NCI-H345 (cell line): Measurements from ENCODE around the gene KLHL30.
"Not testable (repeated sequence)": the region's sequence is repeated elsewhere in the genome, so short reads cannot be mapped to it uniquely, and the experiment has no call there.

Source experiments
- DNase-seq: peaks from one replicate; lab custom pipeline; 2025; lab: John Stamatoyannopoulos, UW

KLHL30 gene

DNA sequence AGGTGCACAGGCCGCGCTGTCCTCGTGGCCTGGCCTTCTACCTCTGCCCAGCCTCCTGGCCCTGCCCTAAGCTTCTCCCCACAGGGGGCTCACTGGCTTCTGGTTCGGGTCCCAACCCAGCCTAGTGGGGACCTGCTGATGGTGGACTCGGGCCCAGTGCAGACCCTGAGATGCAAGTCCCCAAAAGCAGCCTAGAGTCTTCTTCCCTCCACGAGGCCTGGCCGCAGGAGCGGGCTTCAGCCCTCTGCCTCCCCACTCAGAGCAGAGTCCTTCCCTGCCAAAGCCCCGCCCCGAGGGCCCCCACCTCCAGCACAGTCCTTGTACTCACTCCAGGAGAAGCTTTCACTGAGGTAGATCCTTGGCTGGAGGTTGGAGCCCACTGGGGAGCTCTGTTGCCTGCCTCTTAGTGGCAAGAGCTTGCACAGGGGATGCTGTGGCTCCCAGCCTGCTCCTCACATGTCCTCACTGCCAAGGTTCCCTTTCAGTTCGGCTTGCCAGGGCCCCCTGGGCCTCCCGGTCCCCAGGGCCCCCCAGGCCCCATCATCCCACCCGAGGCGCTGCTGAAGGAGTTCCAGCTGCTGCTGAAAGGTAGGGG is 23.9 kb downstream of the KLHL30 start:
- DNase-seq, result no peak

DNA sequence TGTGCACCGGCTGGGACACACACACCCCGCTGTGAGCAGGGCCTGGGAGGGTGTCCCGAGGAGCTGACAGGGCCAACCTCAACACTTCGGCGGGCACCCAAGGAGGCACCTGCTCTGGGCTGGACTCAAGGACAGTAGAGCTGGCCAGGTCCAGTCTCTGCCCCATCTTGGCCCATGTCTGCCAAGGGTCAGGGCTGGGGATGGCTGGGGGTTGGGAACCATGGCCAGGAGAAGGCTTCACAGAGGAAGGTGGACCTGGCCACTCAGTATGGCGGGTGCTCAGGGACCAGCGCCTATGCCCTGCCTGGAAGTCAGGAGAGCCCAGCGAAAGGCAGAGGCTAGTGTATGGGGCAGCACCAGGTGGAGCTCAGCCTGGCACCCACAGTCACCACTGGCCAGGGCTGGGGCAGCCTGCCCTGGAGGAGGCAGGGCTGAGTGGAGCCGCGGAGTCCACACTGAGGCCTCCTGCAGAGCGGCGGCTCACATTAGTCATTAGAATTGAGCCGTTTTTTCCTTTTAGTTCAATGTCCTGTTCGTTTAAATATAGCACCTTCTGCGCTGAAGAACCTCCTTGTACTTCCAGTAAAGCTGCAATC is 24.5 kb downstream of the KLHL30 start:
- DNase-seq, result no peak

DNA sequence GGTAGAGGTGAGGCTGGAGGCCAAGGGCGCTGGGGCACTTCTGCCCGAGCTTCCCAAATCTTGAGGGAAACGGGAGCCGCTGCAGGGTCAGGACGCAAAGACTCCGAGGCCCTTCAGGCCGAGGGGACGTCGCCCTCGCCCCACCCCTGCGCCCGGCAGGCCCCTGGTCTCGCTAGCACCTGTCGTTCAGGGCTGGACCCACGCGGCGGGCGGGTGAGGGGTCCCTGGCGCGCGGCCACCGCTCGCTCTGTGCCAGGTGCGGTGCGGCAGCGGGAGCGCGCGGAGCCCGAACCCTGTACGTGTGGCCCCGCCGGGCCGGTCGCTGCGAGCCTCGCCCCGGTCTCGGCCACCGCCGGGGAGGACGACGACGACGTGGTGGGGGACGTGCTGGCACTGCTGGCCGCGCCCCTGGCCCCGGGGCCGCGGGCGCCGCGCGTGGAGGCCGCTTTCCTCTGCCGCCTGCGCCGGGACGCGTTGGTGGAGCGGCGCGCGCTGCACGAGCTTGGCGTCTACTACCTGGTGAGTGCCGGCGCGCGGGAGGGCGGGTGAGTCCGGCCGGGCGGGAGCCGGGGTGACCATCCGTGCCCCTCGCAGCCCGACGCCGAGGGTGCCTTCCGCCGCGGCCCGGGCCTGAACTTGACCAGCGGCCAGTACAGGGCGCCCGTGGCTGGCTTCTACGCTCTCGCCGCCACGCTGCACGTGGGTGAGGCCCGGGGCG is 25.2 kb downstream of the KLHL30 start:
- DNase-seq, result no peak

DNA sequence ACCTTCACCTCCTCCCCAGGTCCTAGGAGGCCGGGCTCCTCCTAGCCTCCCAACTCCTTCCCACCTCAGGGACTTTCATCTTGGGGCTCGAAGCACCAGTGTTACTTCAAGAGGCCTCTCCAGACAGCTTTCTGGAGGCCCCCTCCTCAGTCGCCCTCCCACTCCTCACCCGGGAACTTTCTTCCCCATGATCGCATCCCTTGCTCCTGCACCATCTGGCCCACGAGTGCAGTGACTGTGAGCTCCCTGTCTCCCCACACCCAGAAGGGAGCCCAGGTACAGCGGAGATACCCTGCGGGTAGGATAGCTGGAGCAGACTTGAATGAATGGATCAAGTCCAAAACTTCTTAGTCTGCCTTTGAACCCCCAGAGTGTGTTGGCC is 26.4 kb downstream of the KLHL30 start:
- no peak for DNase-seq

DNA sequence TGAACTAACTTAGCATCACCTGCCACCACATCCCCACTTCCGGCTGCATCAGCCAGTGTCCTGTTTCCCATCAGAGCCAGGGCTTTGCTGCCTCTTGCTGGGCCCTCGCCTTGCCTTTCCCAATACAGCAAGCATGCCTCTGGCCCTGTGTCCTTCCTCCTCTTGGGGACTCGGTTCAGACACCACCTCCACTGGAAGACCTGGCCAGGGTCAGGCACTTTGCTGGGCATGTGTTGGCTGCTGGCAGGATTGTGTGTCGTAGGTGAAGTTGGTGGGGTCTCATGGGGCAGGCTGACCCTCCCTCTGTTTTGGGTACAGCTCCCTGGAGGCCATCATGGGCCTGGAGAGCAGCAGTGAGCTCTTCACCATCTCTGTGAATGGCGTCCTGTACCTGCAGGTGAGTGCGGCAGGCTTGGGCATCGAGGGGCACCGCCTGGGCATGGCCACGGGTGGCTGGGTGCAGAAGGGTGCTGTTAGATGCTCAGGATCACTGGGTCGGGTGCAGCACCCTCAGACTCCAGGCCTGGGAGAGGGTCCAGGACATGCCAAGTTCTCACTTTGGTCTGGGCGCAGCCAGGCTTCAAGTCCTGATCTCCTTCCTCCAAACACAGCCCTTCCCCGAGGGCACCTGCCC is 26.9 kb downstream of the KLHL30 start:
- no peak for DNase-seq

DNA sequence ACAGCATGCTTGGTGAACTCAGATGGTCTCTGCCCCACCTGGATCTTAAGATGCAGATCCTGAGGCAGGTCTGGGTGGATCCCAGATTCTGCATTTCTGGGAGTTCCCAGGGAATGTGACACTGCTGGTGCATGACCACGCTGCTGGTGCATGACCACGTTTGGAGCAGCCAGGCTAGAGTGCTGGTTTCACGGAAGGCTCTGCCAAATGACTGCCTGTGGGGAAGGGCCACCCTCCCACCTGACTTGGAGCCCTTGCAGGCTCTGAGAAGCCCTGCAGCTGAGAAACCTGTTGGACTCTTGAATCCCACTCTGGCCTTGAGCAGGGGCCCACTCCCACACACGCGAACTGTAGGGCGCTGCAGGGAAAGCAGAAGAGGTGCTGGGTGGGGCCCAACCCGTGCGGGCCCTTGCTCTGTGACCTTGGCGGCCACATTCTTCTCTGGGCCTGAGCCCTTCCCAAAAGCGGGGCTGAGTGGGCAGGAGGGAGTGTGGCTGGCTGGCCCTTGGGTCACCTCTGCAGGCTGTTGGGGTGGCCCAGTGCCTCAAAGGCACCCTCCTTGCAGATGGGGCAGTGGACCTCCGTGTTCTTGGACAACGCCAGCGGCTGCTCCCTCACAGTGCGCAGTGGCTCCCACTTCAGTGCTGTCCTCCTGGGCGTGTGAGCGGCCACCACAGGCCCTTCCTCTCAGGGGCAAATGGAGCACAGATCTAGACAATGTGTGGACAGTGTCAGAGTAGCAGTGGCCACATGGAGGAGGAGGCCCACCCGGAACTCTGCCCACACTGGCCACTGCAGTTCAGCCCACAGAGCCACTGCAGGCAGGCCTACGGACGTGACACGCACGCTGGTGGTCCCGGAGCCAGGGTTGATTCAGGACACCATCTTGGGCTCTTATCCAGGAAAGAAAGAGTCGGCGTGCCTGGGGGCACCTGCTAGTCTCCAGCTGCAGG is 28.2 kb downstream of the KLHL30 start:
- no peak for DNase-seq

DNA sequence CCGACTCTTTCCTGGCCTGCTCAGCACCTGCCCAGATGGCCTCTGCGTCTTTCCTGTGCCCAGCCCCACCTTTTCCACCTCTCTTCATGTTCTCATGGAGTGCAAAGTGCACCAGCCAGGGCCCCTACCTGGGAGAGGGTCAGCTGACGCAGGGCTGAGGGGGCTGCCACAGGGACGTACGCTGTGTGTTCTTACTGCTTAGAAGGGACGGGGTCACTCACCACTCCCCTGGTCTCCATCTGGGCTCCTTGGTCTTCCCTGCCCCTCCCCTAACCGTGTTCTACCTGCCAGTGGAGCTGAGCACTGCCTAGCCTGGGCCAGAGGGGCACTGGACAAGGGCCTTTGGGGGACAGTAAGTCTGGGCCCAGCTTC is 28.9 kb downstream of the KLHL30 start:
- no peak for DNase-seq

DNA sequence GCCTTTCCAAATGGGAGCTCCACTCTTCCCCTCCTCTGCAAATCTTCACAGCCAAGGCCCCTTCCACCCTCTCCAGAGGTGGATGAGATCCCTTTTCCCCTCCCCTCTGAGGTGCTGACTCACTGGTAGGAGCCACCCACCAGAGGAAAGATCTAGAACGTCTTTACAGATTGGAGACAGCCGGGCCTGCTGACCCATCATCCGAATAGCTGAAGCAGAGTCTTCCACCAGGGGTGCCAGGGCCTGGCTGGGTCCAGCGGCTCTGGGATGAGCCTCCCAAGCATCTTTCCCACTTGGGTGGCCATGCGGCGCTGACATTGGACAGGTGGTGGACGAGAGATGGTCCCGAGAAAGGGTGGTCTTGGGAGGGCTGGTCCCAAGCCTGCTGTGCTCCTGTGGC is 29.3 kb downstream of the KLHL30 start:
- no peak for DNase-seq

DNA sequence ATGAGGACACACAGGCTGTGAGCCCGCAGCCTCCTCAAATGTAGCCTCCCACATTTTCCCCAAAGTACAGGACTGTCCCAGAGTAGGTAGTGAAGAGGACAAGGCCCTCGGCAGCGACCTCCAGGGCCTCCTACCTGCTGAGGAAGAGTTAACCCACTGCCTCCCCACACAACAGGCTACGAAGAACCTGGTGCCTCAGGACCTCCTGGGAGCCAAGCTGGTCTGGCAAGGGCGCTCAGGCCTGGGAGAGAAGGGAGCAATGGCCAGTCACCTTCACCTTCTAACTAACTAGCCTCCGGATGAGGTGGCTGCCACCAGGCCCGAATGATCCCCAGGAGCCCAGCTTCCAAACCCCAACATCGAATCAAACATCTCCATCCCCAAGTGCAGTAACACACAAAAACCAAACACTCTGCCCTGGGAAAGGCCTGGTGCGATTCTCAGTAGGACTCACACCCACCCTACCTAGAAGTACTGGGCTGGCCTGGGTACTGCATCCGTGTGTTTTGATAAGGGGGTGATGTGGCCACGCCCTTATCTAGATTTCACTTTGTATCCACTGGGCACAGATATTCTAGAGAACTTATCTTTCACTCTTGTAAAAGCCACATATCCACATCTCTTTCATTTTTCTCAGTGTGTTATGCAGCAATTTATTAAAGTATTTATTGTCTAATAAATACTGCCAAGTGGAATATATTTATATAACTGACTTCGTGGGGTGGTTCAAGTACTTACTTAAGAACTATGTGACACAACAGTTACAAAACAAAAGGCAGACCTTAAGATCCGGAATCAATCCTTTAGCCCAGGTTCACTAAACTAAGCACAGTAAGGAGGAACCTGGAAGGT is 30.0 kb downstream of the KLHL30 start:
- DNase-seq, result no peak

DNA sequence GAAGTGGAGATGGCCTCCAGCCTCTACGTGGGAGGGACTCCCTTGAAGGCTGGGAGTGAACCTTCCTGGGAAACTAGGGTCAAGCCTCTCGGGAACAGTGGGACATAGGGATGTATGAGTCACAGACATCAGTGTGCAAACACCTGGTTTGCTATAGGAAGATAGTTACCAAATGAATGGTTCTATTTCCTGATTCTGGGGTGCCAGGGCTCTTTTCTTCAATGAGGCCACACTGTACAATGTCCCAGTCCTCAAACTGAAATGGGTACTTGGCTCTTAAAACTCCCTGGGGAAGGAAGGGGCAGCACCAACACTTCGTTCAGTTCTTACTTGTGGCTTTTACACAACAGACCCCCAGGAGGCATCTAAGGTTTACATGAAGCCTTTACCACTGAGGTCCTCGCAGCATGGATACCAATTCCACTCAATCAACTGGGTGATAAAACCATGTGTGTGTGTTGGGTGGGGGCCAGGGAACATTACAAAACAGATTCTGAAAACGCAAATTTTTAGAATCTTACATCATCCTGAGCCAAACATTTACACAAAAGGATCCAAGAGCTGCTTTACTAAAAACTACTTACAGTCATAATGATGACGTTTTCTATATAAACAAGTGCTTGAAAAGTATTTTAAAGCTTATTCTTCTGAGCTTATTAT is 30.7 kb downstream of the KLHL30 start:
- DNase-seq, result no peak

DNA sequence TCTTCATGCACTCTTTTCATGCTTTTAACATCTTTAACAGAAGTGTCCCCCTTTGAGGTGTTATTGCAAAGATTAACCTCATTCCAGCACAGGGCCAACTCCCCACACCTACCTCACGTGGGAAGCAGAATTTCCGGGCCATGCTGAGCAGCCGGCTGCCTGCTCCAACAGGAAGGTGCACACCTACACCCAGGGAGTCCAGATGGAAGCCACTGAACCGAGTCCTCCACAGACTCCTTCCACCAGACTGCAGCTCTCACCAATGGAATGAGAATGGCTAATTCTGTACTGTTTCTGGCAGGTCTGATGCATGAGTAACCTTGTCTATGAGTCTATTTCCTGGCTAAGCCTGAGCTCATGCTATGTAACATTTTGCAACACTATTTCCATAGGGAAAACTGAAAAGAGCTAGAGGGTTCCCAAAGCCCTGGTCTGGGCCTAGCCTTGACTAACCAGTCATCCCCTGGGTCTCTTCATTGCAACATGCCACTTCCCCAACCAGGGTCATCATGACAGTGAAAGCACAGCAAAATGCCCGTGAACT is 31.3 kb downstream of the KLHL30 start:
- no peak for DNase-seq

DNA sequence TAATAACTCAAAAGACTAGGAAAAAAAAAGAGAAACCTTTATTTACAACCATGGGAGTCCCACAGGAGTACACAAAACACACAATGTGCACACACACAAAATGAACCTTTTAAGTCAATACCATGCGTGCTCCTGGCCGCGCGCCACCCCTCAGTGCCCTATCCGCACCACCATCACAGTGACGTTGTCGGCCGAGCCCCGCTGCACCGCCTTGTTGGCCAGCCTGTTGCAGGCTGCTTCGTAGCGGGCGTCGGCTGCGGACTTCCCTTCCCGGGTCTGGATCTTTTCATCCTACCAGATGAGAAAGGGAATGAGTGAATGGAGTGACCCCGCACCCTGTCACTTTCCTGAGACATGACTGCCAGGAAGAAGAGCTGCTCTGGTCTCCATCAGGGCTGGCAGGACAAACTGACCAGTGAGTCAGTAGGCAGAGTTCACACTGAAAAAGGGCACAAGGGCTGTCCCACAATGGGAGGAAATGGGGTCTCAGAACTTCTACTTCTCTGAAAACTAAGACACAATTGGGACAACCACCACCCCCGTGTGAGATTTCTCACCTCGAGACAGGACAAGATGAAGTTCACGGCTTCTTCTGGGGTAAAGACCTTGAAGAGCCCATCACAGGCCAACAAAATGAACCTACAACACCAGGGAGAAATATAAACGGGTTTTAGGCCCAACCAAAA is 32.1 kb downstream of the KLHL30 start:
- DNase-seq, result no peak

DNA sequence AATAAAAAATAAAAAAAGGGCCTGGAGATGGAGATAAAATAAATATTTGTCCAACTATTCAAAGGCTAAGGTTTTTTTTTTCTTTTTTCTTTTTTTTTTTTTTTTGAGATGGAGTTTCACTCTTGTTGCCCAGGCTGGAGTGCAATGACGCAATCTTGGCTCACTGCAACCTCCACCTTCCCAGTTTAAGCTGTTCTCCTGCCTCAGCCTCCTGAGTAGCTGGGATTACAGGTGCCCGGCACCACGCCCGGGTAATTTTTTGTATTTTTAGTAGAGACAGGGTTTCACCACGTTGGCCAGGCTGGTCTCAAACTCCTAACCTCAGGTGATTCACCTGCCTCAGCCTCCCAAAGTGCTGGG is 32.6 kb downstream of the KLHL30 start:
- not testable (repeated sequence) for DNase-seq

DNA sequence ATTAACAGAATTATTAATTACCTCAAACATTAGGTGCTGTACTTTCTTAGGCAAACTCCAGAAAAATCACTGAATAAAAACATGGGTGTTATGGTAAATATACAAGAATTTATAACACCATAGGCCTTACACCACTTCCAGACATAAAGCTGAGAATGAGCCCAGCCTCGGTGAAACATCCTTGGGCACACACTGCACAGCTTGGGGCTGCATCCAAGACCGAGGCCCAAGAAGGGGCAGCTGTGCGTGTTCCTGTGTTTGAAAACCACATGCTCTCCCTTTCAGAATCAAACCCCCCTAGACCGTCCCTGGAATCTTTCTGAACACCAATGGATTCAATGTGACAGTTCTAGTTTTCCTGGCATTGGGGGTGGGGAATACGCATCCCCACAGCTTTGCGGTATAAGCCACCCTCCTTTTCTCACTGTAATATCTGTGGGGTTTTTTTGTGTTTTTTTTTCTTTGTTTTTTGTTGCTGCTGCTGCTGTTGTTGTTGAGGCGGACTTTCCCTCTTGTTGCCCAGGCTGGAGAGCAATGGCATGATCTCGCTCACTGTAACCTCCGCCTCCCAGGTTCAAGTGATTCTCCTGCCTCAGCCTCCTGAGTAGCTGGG is 33.2 kb downstream of the KLHL30 start:
- no peak for DNase-seq

DNA sequence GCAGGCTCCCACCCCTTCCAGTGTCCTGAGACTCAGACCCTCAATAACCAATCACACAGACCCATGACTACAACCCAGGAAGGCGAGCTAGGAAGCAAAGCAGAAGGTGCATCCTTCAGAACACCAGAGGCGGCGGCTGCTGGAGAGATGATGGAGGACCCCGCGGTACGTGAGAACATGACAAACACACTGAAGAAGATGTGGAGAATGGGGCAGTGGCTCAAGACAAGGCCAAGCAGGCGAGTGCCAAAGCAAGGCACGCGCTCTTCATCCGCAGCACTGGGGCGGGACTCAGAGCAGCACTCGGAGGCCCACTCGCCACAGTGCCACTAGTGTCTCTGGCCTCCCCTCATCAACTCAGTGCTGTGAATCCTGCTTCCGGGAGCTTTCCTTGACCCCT is 34.0 kb downstream of the KLHL30 start:
- DNase-seq, result no peak

DNA sequence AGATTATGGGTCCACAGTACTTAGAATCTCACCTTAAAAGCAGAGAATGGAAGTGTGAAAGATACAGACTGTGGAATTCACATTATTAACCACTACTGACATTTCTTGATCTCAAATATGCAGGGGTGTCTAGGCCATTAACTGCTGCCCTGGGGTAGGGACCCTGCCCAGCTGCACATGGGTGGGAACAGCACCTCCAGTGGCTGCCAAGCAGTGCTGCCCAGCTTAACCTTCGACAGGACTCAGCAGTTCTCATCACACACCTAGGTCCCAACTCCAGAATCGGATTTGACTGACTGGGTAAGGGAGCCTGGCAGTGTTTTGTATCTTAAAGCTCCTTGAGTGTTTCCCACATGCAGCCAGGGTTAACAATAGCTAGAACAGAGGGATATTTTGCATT is 35.2 kb downstream of the KLHL30 start:
- no peak for DNase-seq

DNA sequence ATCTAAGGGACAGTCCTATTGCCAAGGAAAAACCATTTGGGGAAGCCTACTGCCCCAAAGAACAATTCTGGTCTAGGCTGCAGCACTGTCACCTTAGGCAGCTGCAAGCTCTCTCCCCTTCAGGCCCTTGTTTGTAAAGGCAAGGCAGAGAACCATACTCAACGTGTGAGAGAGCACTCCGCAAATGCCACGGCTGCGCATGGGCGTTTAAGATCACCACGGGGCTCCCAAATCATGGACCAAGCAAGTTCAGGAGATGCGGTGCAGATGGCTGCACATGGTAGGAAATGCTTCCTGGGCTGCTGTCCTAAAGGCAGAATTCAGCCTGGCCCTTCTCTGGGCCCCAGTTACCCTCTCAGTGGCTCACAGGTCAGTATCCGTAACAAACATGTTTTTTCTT is 35.8 kb downstream of the KLHL30 start:
- no peak for DNase-seq

DNA sequence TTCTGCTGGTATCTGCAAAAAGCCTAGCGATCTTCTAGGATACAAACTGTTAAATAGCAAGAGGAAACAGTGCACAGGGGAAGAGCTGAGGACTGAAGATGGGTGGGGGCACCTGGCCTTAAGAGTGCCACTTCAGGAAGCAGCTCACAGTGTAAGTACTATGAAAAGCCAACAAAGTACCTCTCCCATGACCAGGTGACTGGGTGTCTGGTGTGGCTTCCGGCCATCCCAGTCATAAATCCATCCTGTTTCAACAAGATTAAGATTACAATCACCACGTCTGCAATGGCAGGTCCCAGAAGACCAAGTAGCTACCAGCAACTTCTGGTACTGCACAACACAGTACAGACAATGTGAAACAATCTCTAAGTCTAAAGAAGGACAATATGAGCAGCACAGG is 36.2 kb downstream of the KLHL30 start:
- peak; percentile 44 for DNase-seq

DNA sequence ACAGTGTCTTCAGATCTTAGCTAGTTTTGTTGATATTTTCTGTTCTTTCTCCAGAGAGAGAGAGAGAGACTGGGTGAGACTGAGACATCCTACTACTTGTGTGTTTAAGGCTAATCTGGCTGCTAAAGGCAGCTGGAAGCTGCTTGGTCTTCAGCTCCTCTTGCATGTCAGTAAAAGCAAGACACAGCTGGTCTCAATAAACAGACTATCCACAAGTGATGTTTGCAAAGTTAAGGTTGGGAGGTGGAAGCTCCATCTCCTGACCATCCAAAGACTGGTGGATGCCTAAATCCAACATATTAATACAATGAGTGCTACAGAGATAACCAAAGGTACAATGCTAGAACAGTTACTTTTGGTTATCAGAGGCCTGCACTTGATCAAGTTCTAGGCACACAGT is 38.1 kb downstream of the KLHL30 start:
- no peak for DNase-seq
